ENCODE measurements around the gene KCTD1.

Gene KCTD1

GRCh38 chr18:26414901-26415440, 133.4 kb downstream of the KCTD1 start:
- no peak for DNase-seq (ENCODE audit: low read depth)
- no peak overlapping the region for H3K4me3 ChIP-seq (ENCODE audit: low read depth, low read length)

DNA sequence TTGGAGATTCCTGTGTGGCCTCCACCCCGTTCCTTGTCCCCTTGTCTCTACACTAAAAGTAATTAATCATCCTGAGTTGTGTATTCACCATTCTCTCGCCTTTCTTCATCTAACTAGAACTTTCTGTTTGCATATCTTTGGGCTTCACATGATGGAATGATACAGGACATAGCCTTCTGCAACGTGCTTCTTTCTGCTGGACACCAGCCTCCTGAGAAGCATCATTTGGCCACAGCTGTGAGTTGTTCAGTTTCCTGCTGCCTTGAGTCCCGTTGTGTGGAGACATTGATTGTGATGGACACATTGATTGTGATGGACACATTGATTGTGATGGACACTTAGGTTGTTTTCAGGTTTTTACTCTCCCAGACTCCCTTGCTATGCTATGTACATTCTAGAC, 139.3 kb downstream of the KCTD1 start:
- H3K4me3 ChIP-seq (ENCODE audit: low read depth, low read length), result no peak overlapping the region
- no peak for DNase-seq (ENCODE audit: low read depth)

GRCh38 chr18:26407736-26408601, 140.4 kb downstream of the KCTD1 start:
- DNase-seq (ENCODE audit: low read depth), result no peak
- no peak overlapping the region for H3K4me3 ChIP-seq (ENCODE audit: low read depth, low read length)

DNA sequence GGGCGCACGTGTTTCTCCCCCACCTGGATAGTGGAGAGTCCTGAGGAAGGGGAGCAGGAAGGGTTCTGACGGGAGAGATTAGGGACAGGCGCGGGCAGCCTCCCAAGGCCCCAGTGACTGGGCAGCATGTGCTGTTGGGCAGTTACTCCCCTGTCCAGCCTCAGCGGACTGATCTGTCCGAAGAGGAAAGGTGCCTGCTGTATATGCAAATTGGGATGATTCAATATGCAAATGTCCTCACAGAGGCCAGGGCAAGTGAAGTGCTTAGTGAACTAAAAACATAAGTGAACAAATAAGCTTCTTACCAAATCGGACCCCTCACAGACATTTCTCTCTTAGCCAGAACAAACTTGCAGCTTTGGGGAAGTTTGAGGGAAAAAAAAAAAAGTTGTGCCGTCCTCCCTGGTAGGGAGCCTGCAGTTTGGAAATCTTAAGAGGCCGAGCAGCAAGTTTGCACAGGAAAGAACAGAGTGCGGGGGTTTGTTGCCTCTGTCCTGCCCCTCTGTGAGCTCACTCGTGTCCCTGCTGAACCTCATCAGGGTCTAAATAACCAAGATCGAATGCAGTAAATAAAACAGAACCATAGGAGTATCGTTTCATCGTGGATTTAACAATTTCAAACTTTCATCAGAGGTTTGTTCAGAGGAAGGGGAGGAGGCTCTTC, 141.4 kb downstream of the KCTD1 start:
- no peak overlapping the region for H3K4me3 ChIP-seq (ENCODE audit: low read depth, low read length)
- DNase-seq (ENCODE audit: low read depth), result no peak

- no peak overlapping the region for H3K4me3 ChIP-seq (ENCODE audit: low read depth, low read length)
- no peak for DNase-seq (ENCODE audit: low read depth)
These were observed 142.0 kb downstream of the KCTD1 start for GRCh38 chr18:26406324-26406723.

DNA sequence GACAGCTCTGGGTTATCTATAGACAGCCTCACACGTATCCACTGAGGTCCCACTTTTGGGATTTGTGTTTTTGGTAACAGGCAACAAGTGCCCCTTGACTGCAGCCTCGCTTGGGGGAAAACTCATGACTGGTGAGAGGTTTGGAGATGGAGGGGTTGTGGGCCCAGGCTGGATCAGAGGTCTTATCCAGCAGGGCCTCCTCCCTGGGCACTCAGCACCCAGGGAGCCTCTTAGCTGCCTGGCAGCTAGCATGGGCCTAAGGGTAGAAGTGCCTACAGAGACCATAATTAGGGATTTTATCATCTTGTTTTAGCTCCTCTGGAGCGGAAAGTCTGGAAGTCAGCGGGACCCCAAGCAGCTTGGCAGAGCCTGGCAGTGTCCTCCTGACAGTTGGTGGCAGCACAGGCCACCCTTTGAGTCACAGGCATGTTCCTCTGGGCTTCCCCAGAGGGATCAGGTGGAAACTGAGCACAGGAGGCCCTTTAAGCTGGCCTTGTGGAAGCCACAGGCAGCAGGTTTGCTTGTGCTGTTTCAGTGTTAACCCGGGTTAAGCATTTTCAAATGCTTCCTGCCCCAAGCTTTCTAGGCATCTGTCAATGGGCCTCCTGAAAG, 143.1 kb downstream of the KCTD1 start:
- no peak overlapping the region for H3K4me3 ChIP-seq (ENCODE audit: low read depth, low read length)
- DNase-seq (ENCODE audit: low read depth), result no peak

All from skeletal muscle cell (primary cell).